GM12878 (cell line): ENCODE results near the gene FOLR2. TPM values are rescaled to one million over a fixed set of nuclear protein-coding genes. Genes with fewer than 3 reads are reported as not detected.

Source experiments
- ATF7 ChIP-seq: fragments of 450-650 bp; IDR thresholded peaks from 2 replicates; pipeline ENCODE4 v1.6.1; 2016; ENCODE audit warnings: low read depth, mild to moderate bottlenecking
- CHD1 ChIP-seq: IDR thresholded peaks from 2 replicates; pipeline ENCODE4 v1.6.1; 2012; ENCODE audit warnings: low read depth, low read length, improper control_type of control experiment
- CREB1 ChIP-seq: IDR thresholded peaks from 2 replicates; pipeline ENCODE4 v1.6.1; 2012; ENCODE audit warnings: low read depth, mild to moderate bottlenecking, inconsistent platforms
- CREM ChIP-seq: IDR thresholded peaks from 2 replicates; pipeline ENCODE4 v1.6.1; 2014; ENCODE audit warnings: antibody characterized with exemption, low read depth
- DPF2 ChIP-seq: fragments of 450-650 bp; IDR thresholded peaks from 2 replicates; pipeline ENCODE4 v1.6.1; 2017; ENCODE audit warnings: mild to moderate bottlenecking
- HSF1 ChIP-seq: fragments of 150-350 bp; IDR thresholded peaks from 2 replicates; pipeline ENCODE4 v1.6.1; 2014; ENCODE audit warnings: mild to moderate bottlenecking, low read depth, low read length
- LARP7 ChIP-seq: fragments of 450-650 bp; IDR thresholded peaks from 2 replicates; pipeline ENCODE4 v1.6.1; 2017; ENCODE audit warnings: mild to moderate bottlenecking
- NFIC ChIP-seq: IDR thresholded peaks from 2 replicates; pipeline ENCODE4 v1.6.1; 2012; ENCODE audit warnings: low read depth, mild to moderate bottlenecking, inconsistent platforms, low read length, moderate library complexity
- NFYB ChIP-seq: IDR thresholded peaks from 2 replicates; pipeline ENCODE4 v1.6.1; 2011; ENCODE audit warnings: low read depth, mild to moderate bottlenecking, low read length, improper control_type of control experiment, moderate library complexity; ENCODE audit not compliant: insufficient read depth
- POU2F2 ChIP-seq: IDR thresholded peaks from 3 replicates; pipeline ENCODE4 v1.6.1; 2011; ENCODE audit warnings: low read depth, mild to moderate bottlenecking, low read length, borderline replicate concordance
- RAD51 ChIP-seq: fragments of 450-650 bp; IDR thresholded peaks from 2 replicates; pipeline ENCODE4 v1.6.1; 2016; ENCODE audit warnings: moderate library complexity, mild to moderate bottlenecking, inconsistent platforms
- TBL1XR1 ChIP-seq: IDR thresholded peaks from 2 replicates; pipeline ENCODE4 v1.6.1; 2012; ENCODE audit warnings: low read depth, low read length, improper control_type of control experiment
- polyA plus RNA-seq, 11 experiments: library from polyadenylated mRNA; depleted of rRNA in 4 of 11; unstranded in 6 of 11; stranded (reverse) in 5 of 11; fragments of >200 nt; fragmentation: Nextera tagmentation in 4 of 11; fragmentation: Illumina TruSeq in 1 of 11; extraction: Ambion mirVana in 4 of 11; extraction: Trizol in 1 of 11; gene quantifications; 1 replicate in 1 of 11; 2 replicates in 10 of 11; pipeline versions ENCODE4 v1.2.1 to v1.2.3, GENCODE V29; 2011 to 2016; ENCODE audit warnings: inconsistent platforms in 2 of 11, missing spikeins in 2 of 11, low read depth in 1 of 11
- total RNA-seq, 4 experiments: library from RNA; depleted of rRNA in 3 of 4; stranded (reverse); fragments of >200 nt in 3 of 4; fragmentation: Illumina TruSeq in 1 of 4; extraction: Trizol in 1 of 4; gene quantifications; 2 replicates each; pipeline versions ENCODE4 v1.2.1 to v1.2.3, GENCODE V29; 2013 to 2021
- TF ChIP-seq, protein P1 (sequence below): fragments of 450-650 bp; IDR thresholded peaks from 2 replicates; pipeline ENCODE4 v1.6.1; 2017; ENCODE audit warnings: borderline replicate concordance

Gene FOLR2
- total and polyA plus RNA-seq, 10 of the 15 experiments (the other 5 are each of a cell fraction or from before 2014, with no cell fraction given), result 0.10 to 11.1 (median 1.9) TPM

DNA sequence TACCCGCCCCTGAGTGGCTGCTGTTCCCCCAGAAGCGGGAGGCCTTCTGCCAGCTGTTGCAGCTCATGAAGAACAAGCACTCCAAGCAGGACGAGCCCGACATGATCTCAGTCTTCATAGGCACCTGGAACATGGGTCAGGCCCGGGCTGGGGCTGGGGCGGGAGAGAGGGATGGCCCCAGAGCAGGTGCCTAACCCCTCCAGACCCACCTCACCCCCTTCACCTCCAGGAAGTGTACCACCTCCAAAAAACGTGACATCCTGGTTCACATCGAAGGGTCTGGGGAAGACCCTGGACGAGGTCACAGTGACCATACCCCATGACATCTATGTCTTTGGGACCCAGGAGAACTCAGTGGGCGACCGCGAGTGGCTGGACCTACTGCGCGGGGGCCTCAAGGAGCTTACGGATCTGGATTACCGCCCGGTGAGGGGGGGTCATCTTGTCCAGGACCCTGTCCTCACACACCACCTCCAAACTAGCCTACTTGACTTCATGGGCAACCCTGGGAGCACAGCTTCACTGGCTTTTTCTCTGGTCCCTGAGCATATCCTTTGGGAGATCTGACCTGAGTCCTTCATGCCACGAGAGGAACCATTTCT is 14.3 kb downstream of the FOLR2 start (continued):
- TF ChIP-seq CREB1, result no peak
- TF ChIP-seq POU2F2, result no peak
- TF ChIP-seq ATF7, result no peak
- TF ChIP-seq LARP7, result no peak
- no peak for TF ChIP-seq CHD1
- TF ChIP-seq RAD51, result no peak
- TF ChIP-seq NFYB, result no peak
- no peak for TF ChIP-seq HSF1
- no peak for TF ChIP-seq NFIC
- no peak for TF ChIP-seq DPF2
- TF ChIP-seq, protein P1, sequence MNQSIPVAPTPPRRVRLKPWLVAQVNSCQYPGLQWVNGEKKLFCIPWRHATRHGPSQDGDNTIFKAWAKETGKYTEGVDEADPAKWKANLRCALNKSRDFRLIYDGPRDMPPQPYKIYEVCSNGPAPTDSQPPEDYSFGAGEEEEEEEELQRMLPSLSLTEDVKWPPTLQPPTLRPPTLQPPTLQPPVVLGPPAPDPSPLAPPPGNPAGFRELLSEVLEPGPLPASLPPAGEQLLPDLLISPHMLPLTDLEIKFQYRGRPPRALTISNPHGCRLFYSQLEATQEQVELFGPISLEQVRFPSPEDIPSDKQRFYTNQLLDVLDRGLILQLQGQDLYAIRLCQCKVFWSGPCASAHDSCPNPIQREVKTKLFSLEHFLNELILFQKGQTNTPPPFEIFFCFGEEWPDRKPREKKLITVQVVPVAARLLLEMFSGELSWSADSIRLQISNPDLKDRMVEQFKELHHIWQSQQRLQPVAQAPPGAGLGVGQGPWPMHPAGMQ, result no peak
- no peak for TF ChIP-seq CREM
- no peak for TF ChIP-seq TBL1XR1
